GM12891 (cell line): ENCODE measurements around the gene SLC48A1.

Source experiments
- POLR2AphosphoS5 ChIP-seq: IDR thresholded peaks from 2 replicates; pipeline ENCODE4 v1.6.1; 2011; ENCODE audit warnings: low read depth, low read length, control low read depth
- POU2F2 ChIP-seq: IDR thresholded peaks from 2 replicates; pipeline ENCODE4 v1.6.1; 2011; ENCODE audit warnings: low read depth, mild to moderate bottlenecking, control low read depth, low read length, moderate library complexity
- TAF1 ChIP-seq: IDR thresholded peaks from 2 replicates; pipeline ENCODE4 v1.6.1; 2011; ENCODE audit warnings: low read depth, low read length, control low read depth

DNA sequence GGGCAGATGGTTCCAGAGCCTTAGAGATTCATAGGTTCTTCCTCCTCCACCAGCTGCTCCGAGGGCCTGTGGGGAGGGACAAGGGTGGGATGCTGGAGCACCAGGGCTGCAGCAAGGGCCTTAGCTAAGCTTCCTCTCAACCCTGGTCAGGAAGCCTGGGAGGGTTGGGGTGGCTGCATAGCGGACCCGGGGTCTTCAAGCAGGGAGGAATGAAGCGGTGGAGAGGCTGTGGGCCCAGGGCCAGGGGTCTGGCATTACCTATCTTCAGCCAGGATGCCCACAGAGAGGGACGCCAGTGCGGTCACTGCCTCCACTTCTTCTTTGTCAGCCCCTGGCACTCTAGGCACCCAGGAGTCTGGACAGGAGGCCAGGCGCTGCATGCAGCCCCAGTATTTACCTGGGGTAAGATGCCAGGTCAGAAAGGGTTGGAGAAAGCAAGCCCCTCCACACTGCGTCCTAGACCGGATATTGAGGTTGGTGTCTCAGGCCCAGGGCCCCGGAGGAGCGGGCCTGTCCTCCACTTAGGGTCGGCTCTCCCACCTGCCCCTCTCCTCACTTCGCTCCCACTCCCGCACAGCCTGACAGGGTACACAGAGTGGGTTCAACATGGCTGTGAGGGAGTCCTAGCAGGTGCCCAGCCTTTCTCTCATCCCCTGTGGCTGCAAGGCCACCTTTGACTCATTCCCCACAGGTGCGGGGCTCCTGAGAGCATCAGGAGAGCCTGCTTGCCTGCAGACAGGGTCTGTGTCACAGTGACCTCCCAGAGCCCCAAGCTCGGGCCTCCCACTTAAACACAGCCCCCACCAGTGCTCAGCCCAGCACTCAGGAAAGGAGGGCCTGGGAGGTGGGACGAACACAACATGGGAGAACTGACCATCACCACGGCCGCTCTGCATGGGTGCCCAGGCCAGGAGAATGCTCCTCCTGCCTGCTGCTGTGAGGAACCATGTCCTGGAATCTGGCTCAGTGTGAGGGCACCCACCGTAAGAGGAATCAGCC lies 11.1 kb downstream of the SLC48A1 start:
- TF ChIP-seq POLR2AphosphoS5 (no peak), TAF1 (no peak), POU2F2 (no peak)
